Loucy (cell line): ENCODE measurements around the gene MACF1.
"Not testable (repeated sequence)": the region's sequence is repeated elsewhere in the genome, so short reads cannot be mapped to it uniquely, and the experiment has no call there.

Experiments used
- H2AFZ ChIP-seq: fragments of 200-600 bp; sonication (generic); 2 replicates; pipeline ENCODE4 v1.6.0; 2016; ENCODE audit warnings: antibody characterized with exemption, mild to moderate bottlenecking, low read length, moderate library complexity
- H3F3A ChIP-seq: fragments of 200-600 bp; 2 replicates; pipeline ENCODE4 v1.6.0; 2016; ENCODE audit warnings: antibody characterized with exemption, low read depth, mild to moderate bottlenecking
- H3K27me3 ChIP-seq: fragments of 200-600 bp; sonication (generic); 2 replicates; pipeline ENCODE4 v1.6.1; 2014; ENCODE audit warnings: low read length, mild to moderate bottlenecking; ENCODE audit not compliant: insufficient read depth, poor library complexity, severe bottlenecking
- H3K36me3 ChIP-seq: fragments of 200-600 bp; sonication (generic); 2 replicates; pipeline ENCODE4 v1.6.1; 2016; ENCODE audit warnings: low read length; ENCODE audit not compliant: insufficient read depth
- H3K4me1 ChIP-seq: fragments of 200-600 bp; sonication (generic); 2 replicates; pipeline ENCODE4 v1.5.1; 2014; ENCODE audit warnings: low read length, mild to moderate bottlenecking; ENCODE audit not compliant: insufficient read depth, poor library complexity, severe bottlenecking
- H3K4me2 ChIP-seq: fragments of 200-600 bp; sonication (generic); 2 replicates; pipeline ENCODE4 v1.6.0; 2014; ENCODE audit warnings: antibody characterized with exemption, low read length, low read depth, mild to moderate bottlenecking; ENCODE audit not compliant: poor library complexity, severe bottlenecking
- H3K4me3 ChIP-seq: fragments of 200-600 bp; sonication (generic); 2 replicates; pipeline ENCODE4 v1.5.1; 2014; ENCODE audit warnings: low read length, mild to moderate bottlenecking, mixed read lengths; ENCODE audit not compliant: poor library complexity, severe bottlenecking
- H3K79me2 ChIP-seq: fragments of 200-600 bp; sonication (generic); 2 replicates; pipeline ENCODE4 v1.6.1; 2014; ENCODE audit warnings: low read length; ENCODE audit not compliant: insufficient read depth
- H3K9ac ChIP-seq: fragments of 200-600 bp; sonication (generic); 2 replicates; pipeline ENCODE4 v1.6.0; 2014; ENCODE audit warnings: mild to moderate bottlenecking, low read depth, low read length, moderate library complexity; ENCODE audit not compliant: poor library complexity, severe bottlenecking
- H3K9me2 ChIP-seq: fragments of 200-600 bp; sonication (generic); replicated peaks from 2 replicates; pipeline ENCODE4 v1.6.1; 2016; ENCODE audit warnings: low read depth, low read length, mixed read lengths
- H3K9me3 ChIP-seq: fragments of 200-600 bp; sonication (generic); 2 replicates; pipeline ENCODE4 v1.6.1; 2014; ENCODE audit warnings: mild to moderate bottlenecking, antibody characterized with exemption, low read length, low read depth; ENCODE audit not compliant: insufficient read depth
- H4K20me1 ChIP-seq: fragments of 200-600 bp; sonication (generic); 2 replicates; pipeline ENCODE4 v1.6.0; 2014; ENCODE audit warnings: antibody characterized with exemption, low read length, mild to moderate bottlenecking; ENCODE audit not compliant: insufficient read depth, poor library complexity, severe bottlenecking
- CTCF ChIP-seq: fragments of 200-600 bp; sonication (generic); conservative IDR thresholded peaks from 2 replicates; pipeline ENCODE4 v1.5.1; 2014; ENCODE audit warnings: mild to moderate bottlenecking, antibody characterized with exemption, low read length
- EZH2phosphoT487 ChIP-seq: fragments of 200-600 bp; IDR thresholded peaks from 2 replicates; pipeline ENCODE4 v1.6.1; 2018; ENCODE audit warnings: antibody characterized with exemption, mild to moderate bottlenecking, moderate library complexity, borderline replicate concordance

Gene MACF1

DNA sequence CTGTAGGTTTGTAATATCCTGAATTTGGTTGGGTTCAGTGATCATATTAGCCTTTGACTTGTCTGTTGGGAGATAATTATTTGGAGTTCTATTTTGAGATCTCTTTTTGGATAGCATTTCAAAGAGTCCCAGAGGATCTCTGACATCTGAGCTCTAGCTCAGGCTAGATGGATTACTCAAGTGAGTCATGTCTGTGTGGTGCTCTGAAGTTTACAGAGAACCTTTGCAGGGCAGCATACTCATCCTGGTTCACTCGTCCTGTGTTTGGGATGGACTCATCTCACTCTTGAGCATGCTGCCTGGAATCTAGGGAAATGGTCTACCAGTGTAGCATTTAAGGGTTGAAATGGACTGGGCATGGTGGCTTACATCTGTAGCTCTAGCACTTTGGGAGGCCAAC, 257.6 kb downstream of the MACF1 start:
- Histone ChIP-seq H4K20me1 (no peaks in the 10 kb centered on the region), H3K4me1 (no peaks in the 10 kb centered on the region), H3K9me3 (no peaks in the 10 kb centered on the region), H3K4me2 (no peak overlapping the region), H3K27me3 (no peaks in the 10 kb centered on the region), H3K4me3 (no peak overlapping the region), H3K9me2 (no peaks in the 10 kb centered on the region), H2AFZ (no peak overlapping the region), H3K36me3 (peaks cover 94% of the 10 kb centered on the region), H3F3A (no peaks in the 10 kb centered on the region), H3K9ac (no peak overlapping the region), H3K79me2 (no peaks in the 10 kb centered on the region)
- TF ChIP-seq EZH2phosphoT487 (no peak), CTCF (no peak)

GRCh38 chr1:39466413-39467107, 262.1 kb downstream of the MACF1 start:
- Histone ChIP-seq H3K79me2 (no peaks in the 10 kb centered on the region), H4K20me1 (no peaks in the 10 kb centered on the region), H3K4me2 (no peak overlapping the region), H3K9ac (no peak overlapping the region), H3K36me3 (peaks cover 95% of the 10 kb centered on the region), H3K4me3 (no peak overlapping the region), H3K27me3 (no peaks in the 10 kb centered on the region), H3F3A (no peaks in the 10 kb centered on the region), H3K9me3 (no peaks in the 10 kb centered on the region), H3K9me2 (no peaks in the 10 kb centered on the region), H3K4me1 (no peaks in the 10 kb centered on the region), H2AFZ (no peak overlapping the region)
- no peak for TF ChIP-seq CTCF

DNA sequence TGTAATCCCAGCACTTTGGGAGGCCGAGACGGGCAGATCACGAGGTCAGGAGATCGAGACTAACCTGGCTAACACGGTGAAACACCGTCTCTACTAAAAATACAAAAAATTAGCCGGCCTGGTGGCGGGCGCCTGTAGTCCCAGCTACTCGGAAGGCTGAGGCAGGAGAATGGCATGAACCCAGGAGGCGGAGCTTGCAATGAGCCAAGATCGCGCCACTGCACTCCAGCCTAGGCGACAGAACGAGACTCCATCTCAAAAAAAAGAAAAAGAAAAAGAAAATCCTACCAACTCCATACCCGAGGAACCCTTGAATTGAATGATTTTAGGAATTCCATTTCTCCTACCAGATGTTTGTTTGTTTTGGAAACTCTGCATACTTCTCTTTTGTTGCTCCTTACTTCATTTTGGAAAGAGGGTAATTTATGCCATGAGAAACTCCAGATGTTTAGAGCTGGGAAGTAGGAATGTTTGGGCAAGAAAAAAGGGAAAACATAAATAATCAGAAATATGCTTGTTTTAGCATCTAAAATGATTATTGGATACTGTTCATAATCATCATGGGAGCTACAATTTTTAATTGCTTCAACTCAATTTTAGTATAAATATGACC, 262.7 kb downstream of the MACF1 start:
- H3K4me1 ChIP-seq, H3F3A ChIP-seq, H3K4me2 ChIP-seq, H4K20me1 ChIP-seq, H3K4me3 ChIP-seq, H3K9ac ChIP-seq, H2AFZ ChIP-seq, H3K9me3 ChIP-seq, H3K9me2 ChIP-seq, H3K79me2 ChIP-seq, H3K27me3 ChIP-seq: not testable (repeated sequence)
- peaks cover 95% of the 10 kb centered on the region for H3K36me3 ChIP-seq

- Histone ChIP-seq H4K20me1 (no peaks in the 10 kb centered on the region), H2AFZ (no peak overlapping the region), H3K9me2 (no peaks in the 10 kb centered on the region), H3K27me3 (no peaks in the 10 kb centered on the region), H3K9ac (no peak overlapping the region), H3K4me3 (no peak overlapping the region), H3K79me2 (no peaks in the 10 kb centered on the region), H3K4me1 (no peaks in the 10 kb centered on the region), H3K4me2 (no peak overlapping the region), H3F3A (no peaks in the 10 kb centered on the region), H3K9me3 (no peaks in the 10 kb centered on the region), H3K36me3 (peaks cover 89% of the 10 kb centered on the region; the same call in 1 of the 2 replicates)
- TF ChIP-seq CTCF = no peak
- TF ChIP-seq EZH2phosphoT487 = no peak
Measured at GRCh38 chr1:39469150-39469549, 264.7 kb downstream of the MACF1 start.
